GM23338 (cell line): ENCODE data around the gene FBLIM1. TPM values are rescaled to one million over a fixed set of nuclear protein-coding genes. Genes with fewer than 3 reads are reported as not detected.

Experiments used
- ATAC-seq: fragments of 200-7000 bp; cut with Tn5 transposase; 3 replicates; pipeline ENCODE4 v1.9.1; 2020
- DNase-seq: peaks from one replicate; pipeline ENCODE4 v3.0.0-alpha.2; 2015; ENCODE audit warnings: low spot score
- H2AFZ ChIP-seq: fragments of 200-600 bp; sonication (generic); 2 replicates; pipeline ENCODE4 v1.8.0; 2016; ENCODE audit warnings: antibody characterized with exemption, mild to moderate bottlenecking, moderate library complexity
- H3F3A ChIP-seq: fragments of 200-600 bp; sonication (generic); replicated peaks from 2 replicates; pipeline ENCODE4 v1.8.0; 2017; ENCODE audit warnings: antibody characterized with exemption, mixed run types, low read depth
- H3K27ac ChIP-seq: fragments of 200-600 bp; sonication (generic); 2 replicates; pipeline ENCODE4 v1.6.1; 2016; ENCODE audit warnings: low read depth
- H3K27me3 ChIP-seq: fragments of 200-600 bp; sonication (generic); 2 replicates; pipeline ENCODE4 v1.8.0; 2016; ENCODE audit warnings: mild to moderate bottlenecking, mixed run types, moderate library complexity; ENCODE audit not compliant: insufficient read depth
- H3K36me3 ChIP-seq: fragments of 200-600 bp; sonication (generic); 2 replicates; pipeline ENCODE4 v1.8.0; 2016; ENCODE audit warnings: mild to moderate bottlenecking; ENCODE audit not compliant: insufficient read depth
- H3K4me1 ChIP-seq: fragments of 200-600 bp; sonication (generic); 2 replicates; pipeline ENCODE4 v1.8.0; 2016; ENCODE audit warnings: mild to moderate bottlenecking, moderate library complexity; ENCODE audit not compliant: insufficient read depth
- H3K4me2 ChIP-seq: fragments of 200-600 bp; sonication (generic); 2 replicates; pipeline ENCODE4 v1.7.1; 2017; ENCODE audit warnings: mixed run types
- H3K4me3 ChIP-seq: fragments of 200-600 bp; sonication (generic); 2 replicates; pipeline ENCODE4 v1.6.1; 2016; ENCODE audit warnings: mixed run types
- H3K79me2 ChIP-seq: fragments of 200-600 bp; sonication (generic); replicated peaks from 2 replicates; pipeline ENCODE4 v1.8.0; 2017; ENCODE audit warnings: mild to moderate bottlenecking; ENCODE audit not compliant: insufficient read depth
- H3K9me2 ChIP-seq: fragments of 200-600 bp; sonication (generic); 2 replicates; pipeline ENCODE4 v1.8.0; 2017; ENCODE audit not compliant: insufficient read depth
- H4K20me1 ChIP-seq: fragments of 200-600 bp; sonication (generic); replicated peaks from 2 replicates; pipeline ENCODE4 v1.8.0; 2017; ENCODE audit warnings: mild to moderate bottlenecking; ENCODE audit not compliant: insufficient read depth
- H3K27ac Mint-ChIP-seq: 2 replicates; pipeline ENCODE4 v1.8.0; 2020; ENCODE audit warnings: inconsistent platforms, mild to moderate bottlenecking, moderate library complexity, mixed read lengths
- H3K27me3 Mint-ChIP-seq: 3 replicates; pipeline ENCODE4 v1.8.0; 2022; ENCODE audit warnings: low read depth, mild to moderate bottlenecking, moderate library complexity, mixed read lengths, inconsistent platforms; ENCODE audit not compliant: insufficient read depth, poor library complexity
- H3K36me3 Mint-ChIP-seq: 3 replicates; pipeline ENCODE4 v1.8.0; 2021; ENCODE audit warnings: low read depth, mild to moderate bottlenecking, inconsistent platforms, moderate library complexity, mixed read lengths
- H3K4me1 Mint-ChIP-seq: 3 replicates; pipeline ENCODE4 v1.8.0; 2020; ENCODE audit warnings: mild to moderate bottlenecking, inconsistent platforms, mixed read lengths
- H3K4me3 Mint-ChIP-seq: 3 replicates; pipeline ENCODE4 v1.8.0; 2021; ENCODE audit warnings: moderate library complexity, mild to moderate bottlenecking, inconsistent platforms, mixed read lengths
- H3K9me3 Mint-ChIP-seq: 3 replicates; pipeline ENCODE4 v1.8.0; 2020; ENCODE audit warnings: moderate library complexity, mild to moderate bottlenecking, inconsistent platforms, mixed read lengths
- CREB1 ChIP-seq: fragments of 250-450 bp; sonication (Bioruptor Pico); IDR thresholded peaks from 2 replicates; pipeline ENCODE4 v1.5.0; 2020; ENCODE audit warnings: low read depth, mild to moderate bottlenecking, moderate library complexity
- EZH2 ChIP-seq: fragments of 200-600 bp; sonication (generic); IDR thresholded peaks from one replicate; pipeline ENCODE4 v1.8.0; 2017; ENCODE audit warnings: antibody characterized with exemption, mild to moderate bottlenecking, low read depth; ENCODE audit not compliant: unreplicated experiment
- EZH2phosphoT487 ChIP-seq: fragments of 200-600 bp; sonication (generic); IDR thresholded peaks from one replicate; pipeline ENCODE4 v1.8.1; 2018; ENCODE audit warnings: antibody characterized with exemption; ENCODE audit not compliant: unreplicated experiment
- JUNB ChIP-seq: IDR thresholded peaks from one replicate; pipeline ENCODE4 v1.6.1; 2016; ENCODE audit warnings: antibody characterized with exemption; ENCODE audit not compliant: unreplicated experiment
- POLR2AphosphoS5 ChIP-seq: IDR thresholded peaks from 2 replicates; pipeline ENCODE4 v1.6.1; 2016; ENCODE audit warnings: antibody characterized with exemption, low read depth
- ZNF331 ChIP-seq: fragments of 250-450 bp; sonication (Bioruptor Pico); IDR thresholded peaks from 2 replicates; pipeline ENCODE4 v1.5.0; 2020; ENCODE audit warnings: low read depth, mild to moderate bottlenecking, moderate library complexity
- polyA plus RNA-seq: library from polyadenylated mRNA; unstranded; fragments of >200 nt; fragmentation: Nextera tagmentation; extraction: Ambion mirVana; gene quantifications from 2 replicates; pipeline ENCODE4 v1.2.1, GENCODE V29; 2016
- total RNA-seq: library from RNA; depleted of rRNA; stranded (reverse); fragments of >200 nt; shearing (Covaris generic); gene quantifications from 2 replicates; pipeline ENCODE4 v1.2.3, GENCODE V29; 2014
- TF ChIP-seq, protein P1 (sequence below), 2 experiments: fragments of 200-600 bp in 1 of 2; sonication (generic) in 1 of 2; conservative IDR thresholded peaks; 2 replicates each; pipeline versions ENCODE4 v1.5.1 to v1.6.1; 2016 to 2017; ENCODE audit warnings: antibody characterized with exemption in 2 of 2, low read depth in 2 of 2, mild to moderate bottlenecking in 2 of 2, moderate library complexity in 1 of 2
- TF ChIP-seq, protein P2 (sequence below): IDR thresholded peaks from 2 replicates; pipeline ENCODE4 v1.6.1; 2016; ENCODE audit warnings: antibody characterized with exemption
- TF ChIP-seq, protein P3 (sequence below): IDR thresholded peaks from one replicate; pipeline ENCODE4 v1.6.1; 2018; ENCODE audit warnings: antibody characterized with exemption; ENCODE audit not compliant: unreplicated experiment

FBLIM1 gene
- total and polyA plus RNA-seq, 2 experiments from 2014 or later = 41.7 to 81.7 TPM

DNA sequence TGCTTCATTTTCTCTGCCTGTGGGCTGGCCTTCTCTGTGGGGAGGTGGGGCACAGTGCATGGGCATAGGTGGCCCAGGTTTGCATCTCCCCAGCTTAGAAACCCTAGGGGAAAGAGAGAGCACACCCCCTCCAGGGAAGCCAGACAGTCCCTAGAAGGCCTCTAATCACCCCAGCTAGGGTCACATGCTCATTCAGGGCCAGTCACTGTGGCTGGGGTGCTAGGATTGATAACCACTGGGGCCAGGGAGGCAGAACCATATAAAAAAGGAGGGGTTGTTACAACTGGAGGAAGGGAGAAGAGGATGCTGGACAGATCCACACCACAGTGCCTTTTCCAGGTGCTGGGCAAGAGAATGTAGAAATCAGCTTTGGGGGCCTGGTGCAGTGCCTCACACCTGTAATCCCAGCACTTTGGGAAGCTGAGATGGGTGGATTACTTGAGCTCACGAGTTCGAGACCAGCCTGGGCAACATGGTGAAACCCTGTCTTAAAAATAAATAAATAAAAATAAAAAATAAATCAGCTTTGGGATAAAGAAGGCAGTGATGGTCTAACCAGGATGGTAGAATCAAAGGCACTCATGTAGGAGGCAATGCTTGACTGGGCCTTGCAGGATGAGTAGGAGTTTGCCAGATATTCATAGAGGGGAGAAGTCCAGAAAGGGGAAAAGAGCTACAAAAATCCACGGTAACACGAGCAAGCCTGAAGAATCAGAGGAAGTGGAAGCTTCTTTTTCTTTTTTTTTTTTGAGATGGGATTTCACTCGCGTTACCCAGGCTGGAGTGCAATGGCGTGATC lies 19.5 kb downstream of the FBLIM1 start:
- DNase-seq (no peak), ATAC-seq (no peak)
- no peaks in the 10 kb centered on the region for H3K9me3 Mint-ChIP-seq
- Histone ChIP-seq H3K36me3 (peaks cover 53% of the 10 kb centered on the region), H3K9me2 (no peaks in the 10 kb centered on the region), H3K27me3 (no peaks in the 10 kb centered on the region), H3K4me2 (no peak overlapping the region), H4K20me1 (no peaks in the 10 kb centered on the region; the same call in 1 of the 2 replicates), H3F3A (0 out of 2 replicates have a peak, but pooled peaks cover 3% of the 10 kb centered on the region), H3K27ac (no peak overlapping the region), H3K4me3 (no peak overlapping the region), H3K4me1 (no peaks in the 10 kb centered on the region), H3K79me2 (no peaks in the 10 kb centered on the region), H2AFZ (no peak overlapping the region)
- H3K36me3 Mint-ChIP-seq = peaks cover 94% of the 10 kb centered on the region
- H3K27me3 Mint-ChIP-seq = peaks cover 2% of the 10 kb centered on the region
- no peaks in the 10 kb centered on the region for H3K4me1 Mint-ChIP-seq
- no peak overlapping the region for H3K4me3 Mint-ChIP-seq
- H3K27ac Mint-ChIP-seq = no peak overlapping the region; the same call in 1 of the 2 replicates
- TF ChIP-seq, protein P1, sequence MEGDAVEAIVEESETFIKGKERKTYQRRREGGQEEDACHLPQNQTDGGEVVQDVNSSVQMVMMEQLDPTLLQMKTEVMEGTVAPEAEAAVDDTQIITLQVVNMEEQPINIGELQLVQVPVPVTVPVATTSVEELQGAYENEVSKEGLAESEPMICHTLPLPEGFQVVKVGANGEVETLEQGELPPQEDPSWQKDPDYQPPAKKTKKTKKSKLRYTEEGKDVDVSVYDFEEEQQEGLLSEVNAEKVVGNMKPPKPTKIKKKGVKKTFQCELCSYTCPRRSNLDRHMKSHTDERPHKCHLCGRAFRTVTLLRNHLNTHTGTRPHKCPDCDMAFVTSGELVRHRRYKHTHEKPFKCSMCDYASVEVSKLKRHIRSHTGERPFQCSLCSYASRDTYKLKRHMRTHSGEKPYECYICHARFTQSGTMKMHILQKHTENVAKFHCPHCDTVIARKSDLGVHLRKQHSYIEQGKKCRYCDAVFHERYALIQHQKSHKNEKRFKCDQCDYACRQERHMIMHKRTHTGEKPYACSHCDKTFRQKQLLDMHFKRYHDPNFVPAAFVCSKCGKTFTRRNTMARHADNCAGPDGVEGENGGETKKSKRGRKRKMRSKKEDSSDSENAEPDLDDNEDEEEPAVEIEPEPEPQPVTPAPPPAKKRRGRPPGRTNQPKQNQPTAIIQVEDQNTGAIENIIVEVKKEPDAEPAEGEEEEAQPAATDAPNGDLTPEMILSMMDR (conservative IDR thresholded peaks at IDR 0.05; ENCODE audit: low read depth in 2 of 2) = no peak
- no peak for TF ChIP-seq ZNF331 (CRISPR knock-in tag)
- TF ChIP-seq JUNB = no peak
- no peak for TF ChIP-seq EZH2
- TF ChIP-seq, protein P2, sequence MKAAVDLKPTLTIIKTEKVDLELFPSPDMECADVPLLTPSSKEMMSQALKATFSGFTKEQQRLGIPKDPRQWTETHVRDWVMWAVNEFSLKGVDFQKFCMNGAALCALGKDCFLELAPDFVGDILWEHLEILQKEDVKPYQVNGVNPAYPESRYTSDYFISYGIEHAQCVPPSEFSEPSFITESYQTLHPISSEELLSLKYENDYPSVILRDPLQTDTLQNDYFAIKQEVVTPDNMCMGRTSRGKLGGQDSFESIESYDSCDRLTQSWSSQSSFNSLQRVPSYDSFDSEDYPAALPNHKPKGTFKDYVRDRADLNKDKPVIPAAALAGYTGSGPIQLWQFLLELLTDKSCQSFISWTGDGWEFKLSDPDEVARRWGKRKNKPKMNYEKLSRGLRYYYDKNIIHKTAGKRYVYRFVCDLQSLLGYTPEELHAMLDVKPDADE = no peak
- TF ChIP-seq, protein P3, sequence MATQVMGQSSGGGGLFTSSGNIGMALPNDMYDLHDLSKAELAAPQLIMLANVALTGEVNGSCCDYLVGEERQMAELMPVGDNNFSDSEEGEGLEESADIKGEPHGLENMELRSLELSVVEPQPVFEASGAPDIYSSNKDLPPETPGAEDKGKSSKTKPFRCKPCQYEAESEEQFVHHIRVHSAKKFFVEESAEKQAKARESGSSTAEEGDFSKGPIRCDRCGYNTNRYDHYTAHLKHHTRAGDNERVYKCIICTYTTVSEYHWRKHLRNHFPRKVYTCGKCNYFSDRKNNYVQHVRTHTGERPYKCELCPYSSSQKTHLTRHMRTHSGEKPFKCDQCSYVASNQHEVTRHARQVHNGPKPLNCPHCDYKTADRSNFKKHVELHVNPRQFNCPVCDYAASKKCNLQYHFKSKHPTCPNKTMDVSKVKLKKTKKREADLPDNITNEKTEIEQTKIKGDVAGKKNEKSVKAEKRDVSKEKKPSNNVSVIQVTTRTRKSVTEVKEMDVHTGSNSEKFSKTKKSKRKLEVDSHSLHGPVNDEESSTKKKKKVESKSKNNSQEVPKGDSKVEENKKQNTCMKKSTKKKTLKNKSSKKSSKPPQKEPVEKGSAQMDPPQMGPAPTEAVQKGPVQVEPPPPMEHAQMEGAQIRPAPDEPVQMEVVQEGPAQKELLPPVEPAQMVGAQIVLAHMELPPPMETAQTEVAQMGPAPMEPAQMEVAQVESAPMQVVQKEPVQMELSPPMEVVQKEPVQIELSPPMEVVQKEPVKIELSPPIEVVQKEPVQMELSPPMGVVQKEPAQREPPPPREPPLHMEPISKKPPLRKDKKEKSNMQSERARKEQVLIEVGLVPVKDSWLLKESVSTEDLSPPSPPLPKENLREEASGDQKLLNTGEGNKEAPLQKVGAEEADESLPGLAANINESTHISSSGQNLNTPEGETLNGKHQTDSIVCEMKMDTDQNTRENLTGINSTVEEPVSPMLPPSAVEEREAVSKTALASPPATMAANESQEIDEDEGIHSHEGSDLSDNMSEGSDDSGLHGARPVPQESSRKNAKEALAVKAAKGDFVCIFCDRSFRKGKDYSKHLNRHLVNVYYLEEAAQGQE = no peak
- TF ChIP-seq EZH2phosphoT487 = no peak
- no peak for TF ChIP-seq POLR2AphosphoS5
- no peak for TF ChIP-seq CREB1 (CRISPR knock-in tag)
